HepG2 (cell line): Measurements from ENCODE around the gene FAM163B. TPM values are rescaled to one million over a fixed set of nuclear protein-coding genes. Genes with fewer than 3 reads are reported as not detected.

Experiments
- ATAC-seq: fragments of 200-7000 bp; cut with Tn5 transposase; 3 replicates; pipeline ENCODE4 v1.9.1; 2020; ENCODE audit warnings: mild to moderate bottlenecking, moderate library complexity
- BruUV-seq: library from RNA; stranded (reverse); fragments of 400-500 nt; replicated peaks from 2 replicates; lab custom pipeline; 2021; lab: Mats Ljungman, UMichigan
- CTCF ChIA-PET: fragments of 300-600 bp; formaldehyde crosslinking; extraction: SDS; loops from one replicate; lab custom pipeline; 2021; ENCODE audit warnings: low total read pairs, inconsistent platforms, low intra/inter-chr PET ratio; lab: Yijun Ruan, JAX
- POLR2A ChIA-PET: fragments of 350-600 bp; sonication (Branson Sonifier 250); formaldehyde crosslinking; loops from one replicate; lab custom pipeline; 2020; ENCODE audit warnings: antibody characterized with exemption, inconsistent platforms; lab: Yijun Ruan, JAX
- DNase-seq: peaks from one replicate; pipeline ENCODE4 v3.0.0-alpha.2; 2015; ENCODE audit warnings: low spot score
- FAIRE-seq: peaks from 3 replicates; lab custom pipeline; 2011; peaks lifted over from hg19 to GRCh38; lab: Jason Lieb, UNC
- H2AFZ ChIP-seq: one replicate; pipeline ENCODE4 v1.6.1; 2011; ENCODE audit warnings: low read length, inconsistent platforms
- H3K27ac ChIP-seq: fragments of 300-600 bp; 3 replicates; pipeline ENCODE4 v1.8.0; 2011; ENCODE audit warnings: mixed run types, mild to moderate bottlenecking, mixed read lengths, low read length, inconsistent platforms; ENCODE audit not compliant: insufficient read depth; ENCODE audit errors: extremely low read length
- H3K27me3 ChIP-seq, 2 experiments: fragments of 200-600 bp in 1 of 2; 2 replicates in 1 of 2; 3 replicates in 1 of 2; pipeline versions ENCODE4 v1.6.0 to v1.8.0; 2011; ENCODE audit warnings: low read length in 2 of 2, mild to moderate bottlenecking in 2 of 2, moderate library complexity in 2 of 2, inconsistent platforms in 1 of 2; ENCODE audit not compliant: insufficient read depth in 2 of 2, control insufficient read depth in 1 of 2
- H3K36me3 ChIP-seq, 2 experiments: fragments of 200-600 bp in 1 of 2; replicated peaks in 1 of 2; 2 replicates in 1 of 2; 3 replicates in 1 of 2; pipeline versions ENCODE4 v1.5.1 to v1.8.0; 2011; ENCODE audit warnings: low read length in 2 of 2, inconsistent platforms in 1 of 2; ENCODE audit not compliant: insufficient read depth in 2 of 2, control insufficient read depth in 1 of 2
- H3K4me1 ChIP-seq: 2 replicates; pipeline ENCODE4 v1.5.1; 2012; ENCODE audit warnings: low read length, inconsistent platforms; ENCODE audit not compliant: insufficient read depth
- H3K4me2 ChIP-seq: 2 replicates; pipeline ENCODE4 v1.6.0; 2011; ENCODE audit warnings: low read depth, low read length, inconsistent platforms
- H3K4me3 ChIP-seq, 3 experiments: fragments of 200-600 bp in 1 of 3; sonication (generic), shearing (Covaris generic) in 1 of 3; replicated peaks in 1 of 3; 2 replicates each; pipeline ENCODE4 v1.5.1; 2011 to 2016; ENCODE audit warnings: low read length in 3 of 3, inconsistent platforms in 2 of 3, low read depth in 2 of 3, mild to moderate bottlenecking in 2 of 3, control low read depth in 1 of 3, mixed read lengths in 1 of 3; ENCODE audit not compliant: insufficient read depth in 1 of 3
- H3K79me2 ChIP-seq: one replicate; pipeline ENCODE4 v1.6.1; 2011; ENCODE audit warnings: low read length, inconsistent platforms; ENCODE audit not compliant: insufficient read depth
- H3K9ac ChIP-seq: 2 replicates; pipeline ENCODE4 v1.6.0; 2011; ENCODE audit warnings: mild to moderate bottlenecking, low read depth, low read length, inconsistent platforms; ENCODE audit not compliant: insufficient read depth
- H3K9me3 ChIP-seq: 2 replicates; pipeline ENCODE4 v1.5.1; 2012; ENCODE audit warnings: mild to moderate bottlenecking, low read length
- H4K20me1 ChIP-seq: 2 replicates; pipeline ENCODE4 v1.6.0; 2011; ENCODE audit warnings: inconsistent platforms, mild to moderate bottlenecking, low read length, moderate library complexity; ENCODE audit not compliant: insufficient read depth
- SALL1 ChIP-seq: sonication (generic); formaldehyde crosslinking; IDR thresholded peaks from 2 replicates; pipeline ENCODE4 v1.8.0; 2022; ENCODE audit warnings: mild to moderate bottlenecking, missing genetic modification reagents
- ZNF646 ChIP-seq: sonication (generic); formaldehyde crosslinking; IDR thresholded peaks from 2 replicates; pipeline ENCODE4 v1.9.0; 2021; ENCODE audit warnings: mild to moderate bottlenecking, missing genetic modification reagents
- WGBS: methylation state at CpG from one replicate; pipeline ENCODE4 v1.1.6; 2017; ENCODE audit warnings: low lambda C conversion rate; 5-methylcytosine and 5-hydroxymethylcytosine counted together
- in situ Hi-C: cut with HindIII; loops from 2 replicates; pipeline ENCODE4 v1.10.0; 2017; ENCODE audit warnings: low pct_unique_long_range_greater_than_20kb; ENCODE audit not compliant: extremely low pct_ligation_motif_present
- intact Hi-C: fragments of 100-400 bp; cut with micrococcal nuclease; formaldehyde crosslinking; loops from one replicate; pipeline ENCODE4 v1.10.0; 2022; ENCODE audit not compliant: unreplicated experiment
- polyA plus RNA-seq, 8 experiments: library from polyadenylated mRNA; depleted of rRNA in 3 of 8; stranded (reverse) in 7 of 8; unstranded in 1 of 8; fragments of >200 nt; fragmentation: Illumina TruSeq in 4 of 8; extraction: Trizol in 4 of 8; gene quantifications; 2 replicates each; pipeline versions ENCODE4 v1.2.1 to v1.2.3, GENCODE V29; 2011 to 2016; ENCODE audit warnings: low read depth in 4 of 8, missing spikeins in 1 of 8, mixed read lengths in 1 of 8; ENCODE audit not compliant: insufficient read depth in 1 of 8
- total RNA-seq, 5 experiments: library from RNA; depleted of rRNA; stranded (reverse); fragments of >200 nt; fragmentation: Illumina TruSeq; extraction: Trizol; gene quantifications; 2 replicates each; pipeline ENCODE4 v1.2.3, GENCODE V29; 2016; ENCODE audit warnings: low read depth in 1 of 5

FAM163B gene
- total and polyA plus RNA-seq, 2 of the 13 experiments (the other 11 are each of a cell fraction or from before 2014, with no cell fraction given), result not detected

GRCh38 chr9:133649194-133649593 lies 40.0 kb upstream of the FAM163B start (continued):
- no peak for TF ChIP-seq ZNF646 (CRISPR knock-in tag)

GRCh38 chr9:133647765-133648469 lies 38.7 kb upstream of the FAM163B start:
- CTCF ChIA-PET, result no interaction called here

More at GRCh38 chr9:133647765-133648469, 38.7 kb upstream of the FAM163B start:
- Histone ChIP-seq H3K4me3 (no peak overlapping the region), H3K4me1 (no peaks in the 10 kb centered on the region), H3K27me3 (peaks cover 14 to 89% of the 10 kb centered on the region in 2 experiments), H2AFZ (no peak overlapping the region), H3K27ac (no peak overlapping the region), H3K4me2 (no peak overlapping the region), H4K20me1 (no peaks in the 10 kb centered on the region; the same call in 1 of the 2 replicates), H3K79me2 (no peaks in the 10 kb centered on the region), H3K36me3 (no peaks in the 10 kb centered on the region), H3K9ac (no peak overlapping the region), H3K9me3 (no peaks in the 10 kb centered on the region)
- ATAC-seq (no peak), FAIRE-seq (no peak), DNase-seq (no peak)
- intact Hi-C loops (no loop called here), in situ Hi-C loops (no loop called here)
- BruUV-seq, result no TSS peak
- WGBS, result 51% methylated on average over 18 of the region's 25 CpGs
- no peak for TF ChIP-seq SALL1 (CRISPR knock-in tag)
- POLR2A ChIA-PET, result interaction anchor here (1.0 kb wide), 1 partner anchor 67 kb away, joined by 3 read pairs; no protein-coding TSS in a partner anchor
